T-helper 2 cell treated with Interferon-gamma antibody and Interleukin-4, amounts not matched to agents 5 μg/mL and 100 μg/mL, for 36 hours (primary cell): ENCODE data around the gene KCNK17.
A peak's percentile ranks its signal among the peaks of the same experiment; 100 is the strongest.
"Not testable (repeated sequence)": the region's sequence is repeated elsewhere in the genome, so short reads cannot be mapped to it uniquely, and the experiment has no call there.

ENCODE experiments used
- DNase-seq: peaks from one replicate; pipeline ENCODE4 v3.0.0; 2021; ENCODE audit warnings: low spot score
- H3K27ac Mint-ChIP-seq: one replicate; pipeline ENCODE4 v1.8.0; 2021; ENCODE audit warnings: mild to moderate bottlenecking, mixed read lengths
- H3K27me3 Mint-ChIP-seq: one replicate; pipeline ENCODE4 v1.8.0; 2021; ENCODE audit warnings: low read depth, mixed read lengths
- H3K36me3 Mint-ChIP-seq: one replicate; pipeline ENCODE4 v1.8.0; 2021; ENCODE audit warnings: low read depth, mixed read lengths
- H3K4me1 Mint-ChIP-seq: one replicate; pipeline ENCODE4 v1.8.0; 2021; ENCODE audit warnings: low read depth, mixed read lengths
- H3K4me3 Mint-ChIP-seq: one replicate; pipeline ENCODE4 v1.8.0; 2022; ENCODE audit warnings: mild to moderate bottlenecking, moderate library complexity, mixed read lengths
- H3K9me3 Mint-ChIP-seq: one replicate; pipeline ENCODE4 v1.8.0; 2021; ENCODE audit warnings: mixed read lengths

The KCNK17 gene

DNA sequence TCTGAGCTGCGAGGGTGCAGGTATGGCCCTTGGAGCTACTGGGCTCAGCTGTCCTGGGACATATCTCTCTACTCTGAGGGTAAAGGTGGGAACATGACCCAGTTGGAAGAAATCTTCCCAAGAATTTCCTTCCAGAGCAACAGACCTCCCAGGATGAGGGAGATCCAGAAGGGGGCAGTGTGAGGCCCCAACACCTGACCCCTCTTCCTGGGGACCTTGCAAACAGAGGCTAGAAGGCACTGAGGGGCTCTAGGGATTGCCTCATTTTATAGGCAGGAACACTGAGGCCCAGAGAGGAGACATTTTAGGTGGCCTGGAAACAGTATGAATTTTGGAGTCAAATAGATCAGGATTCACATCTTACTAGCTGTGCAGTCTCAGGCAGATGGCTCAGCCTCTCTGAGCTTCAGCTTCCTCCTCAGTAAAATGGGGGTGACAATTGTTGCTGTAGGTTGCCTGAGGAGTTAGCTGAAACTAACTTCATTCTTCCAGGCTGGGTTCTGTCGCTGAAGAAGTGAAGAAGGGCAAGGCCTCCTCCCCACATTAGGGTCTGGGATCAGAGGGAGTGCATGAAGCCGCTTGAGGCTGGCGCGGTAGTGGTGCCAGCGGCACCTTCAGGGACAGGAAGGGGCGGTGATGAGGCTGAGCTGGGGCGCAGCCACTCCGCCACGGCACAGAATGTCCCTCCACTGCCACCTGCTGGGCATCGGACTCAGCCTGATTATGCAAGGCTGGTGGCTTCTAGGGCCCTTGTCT lies 11.4 kb downstream of the KCNK17 start:
- Mint-ChIP-seq H3K9me3 (no peaks in the 10 kb centered on the region), H3K27ac (peak overlapping the region; percentile 42), H3K4me1 (peaks cover 5% of the 10 kb centered on the region), H3K4me3 (peak overlapping the region; percentile 54), H3K27me3 (peaks cover 3% of the 10 kb centered on the region), H3K36me3 (no peaks in the 10 kb centered on the region)
- peak; percentile 78 for DNase-seq

DNA sequence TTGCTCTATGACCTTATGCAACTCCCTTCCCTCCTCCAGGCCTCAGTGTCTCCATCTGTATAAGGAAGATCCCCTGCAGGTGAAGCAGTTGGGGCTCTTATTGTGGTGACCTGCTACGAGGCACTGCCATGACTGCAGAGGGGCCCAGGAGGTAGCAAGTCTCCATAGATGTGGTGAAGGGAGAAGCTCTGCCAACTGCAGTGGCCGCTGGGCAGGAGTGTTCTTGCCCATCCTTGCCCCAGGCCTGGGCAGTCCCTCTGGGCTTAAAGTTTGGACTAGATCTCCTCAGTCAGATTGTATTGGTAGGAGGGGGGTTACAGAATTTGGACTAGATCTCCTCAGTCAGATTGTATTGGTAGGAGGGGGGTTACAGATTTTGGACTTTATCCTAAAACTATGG lies 12.2 kb downstream of the KCNK17 start:
- Mint-ChIP-seq H3K4me3 (no peak overlapping the region), H3K27me3 (no peaks in the 10 kb centered on the region), H3K27ac (no peak overlapping the region), H3K4me1 (peaks cover 5% of the 10 kb centered on the region), H3K9me3 (no peaks in the 10 kb centered on the region), H3K36me3 (no peaks in the 10 kb centered on the region)
- no peak for DNase-seq

DNA sequence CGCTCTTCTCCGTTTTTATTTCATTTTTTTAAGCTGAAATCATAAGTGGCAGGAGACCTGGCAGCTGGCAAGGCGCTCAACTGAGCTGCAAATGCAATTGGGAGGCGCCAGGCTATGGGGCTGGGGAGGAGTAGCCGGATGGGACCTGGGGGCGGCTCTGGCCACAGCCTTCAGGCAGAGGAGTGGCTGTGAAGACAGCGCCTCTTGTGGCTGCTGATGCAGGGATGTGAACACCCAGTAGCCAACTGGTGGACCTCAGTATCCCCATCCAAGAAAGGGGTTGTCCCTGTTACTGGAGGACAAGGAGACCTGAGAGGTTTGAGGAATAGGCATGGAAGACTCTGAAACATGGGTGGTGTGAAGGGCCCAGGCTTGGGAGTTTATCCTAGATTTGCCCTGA lies 12.6 kb downstream of the KCNK17 start:
- no peaks in the 10 kb centered on the region for H3K9me3 Mint-ChIP-seq
- H3K36me3 Mint-ChIP-seq = no peaks in the 10 kb centered on the region
- H3K4me1 Mint-ChIP-seq = peaks cover 5% of the 10 kb centered on the region
- no peak overlapping the region for H3K27ac Mint-ChIP-seq
- H3K27me3 Mint-ChIP-seq = no peaks in the 10 kb centered on the region
- no peak for DNase-seq
- H3K4me3 Mint-ChIP-seq = no peak overlapping the region

DNA sequence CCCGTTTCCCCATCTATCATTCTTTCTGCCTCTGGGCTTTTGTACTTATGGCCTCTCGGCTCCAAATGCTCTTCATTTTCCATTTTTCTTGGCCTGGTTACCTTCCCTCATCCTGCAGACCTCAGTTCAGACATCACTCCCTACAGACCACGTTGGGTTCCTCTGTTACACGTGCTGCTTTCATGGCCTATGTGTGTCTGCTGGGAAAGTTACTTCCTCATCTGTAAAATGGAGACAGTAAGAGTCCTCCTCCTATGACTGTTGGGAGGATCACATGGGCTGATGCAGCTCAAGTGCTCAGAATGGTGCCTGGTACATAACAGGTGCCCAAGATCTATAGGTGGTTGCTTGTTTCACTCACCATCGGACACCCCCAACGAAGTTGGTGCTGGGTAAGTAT lies 13.5 kb downstream of the KCNK17 start:
- no peak overlapping the region for H3K4me3 Mint-ChIP-seq
- H3K4me1 Mint-ChIP-seq = peaks cover 5% of the 10 kb centered on the region
- H3K27me3 Mint-ChIP-seq = no peaks in the 10 kb centered on the region
- no peak for DNase-seq
- no peaks in the 10 kb centered on the region for H3K9me3 Mint-ChIP-seq
- no peak overlapping the region for H3K27ac Mint-ChIP-seq
- no peaks in the 10 kb centered on the region for H3K36me3 Mint-ChIP-seq

DNA sequence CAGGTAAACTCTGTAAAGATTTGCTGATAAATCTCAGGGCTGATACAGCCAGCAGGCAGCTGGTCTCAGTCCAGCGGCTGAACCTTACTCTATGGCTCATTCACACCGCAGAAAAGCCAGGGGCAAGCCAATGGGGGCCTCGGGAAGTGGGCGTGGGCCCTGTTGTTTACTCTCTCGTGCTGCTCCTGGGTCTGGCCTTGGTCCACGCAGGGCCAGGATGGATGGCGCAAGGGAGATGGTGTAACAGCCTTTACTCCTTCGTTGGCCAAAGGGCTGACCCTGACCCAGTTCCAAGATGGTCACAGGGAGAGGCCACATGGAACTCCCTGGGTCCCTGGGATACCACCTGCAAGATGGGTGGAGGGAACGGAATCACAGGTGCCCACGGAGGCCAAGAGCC lies 16.2 kb downstream of the KCNK17 start:
- Mint-ChIP-seq H3K4me1 (peaks cover 4% of the 10 kb centered on the region), H3K9me3 (no peaks in the 10 kb centered on the region), H3K36me3 (no peaks in the 10 kb centered on the region), H3K27ac (no peak overlapping the region), H3K27me3 (no peaks in the 10 kb centered on the region), H3K4me3 (no peak overlapping the region)
- DNase-seq = no peak

DNA sequence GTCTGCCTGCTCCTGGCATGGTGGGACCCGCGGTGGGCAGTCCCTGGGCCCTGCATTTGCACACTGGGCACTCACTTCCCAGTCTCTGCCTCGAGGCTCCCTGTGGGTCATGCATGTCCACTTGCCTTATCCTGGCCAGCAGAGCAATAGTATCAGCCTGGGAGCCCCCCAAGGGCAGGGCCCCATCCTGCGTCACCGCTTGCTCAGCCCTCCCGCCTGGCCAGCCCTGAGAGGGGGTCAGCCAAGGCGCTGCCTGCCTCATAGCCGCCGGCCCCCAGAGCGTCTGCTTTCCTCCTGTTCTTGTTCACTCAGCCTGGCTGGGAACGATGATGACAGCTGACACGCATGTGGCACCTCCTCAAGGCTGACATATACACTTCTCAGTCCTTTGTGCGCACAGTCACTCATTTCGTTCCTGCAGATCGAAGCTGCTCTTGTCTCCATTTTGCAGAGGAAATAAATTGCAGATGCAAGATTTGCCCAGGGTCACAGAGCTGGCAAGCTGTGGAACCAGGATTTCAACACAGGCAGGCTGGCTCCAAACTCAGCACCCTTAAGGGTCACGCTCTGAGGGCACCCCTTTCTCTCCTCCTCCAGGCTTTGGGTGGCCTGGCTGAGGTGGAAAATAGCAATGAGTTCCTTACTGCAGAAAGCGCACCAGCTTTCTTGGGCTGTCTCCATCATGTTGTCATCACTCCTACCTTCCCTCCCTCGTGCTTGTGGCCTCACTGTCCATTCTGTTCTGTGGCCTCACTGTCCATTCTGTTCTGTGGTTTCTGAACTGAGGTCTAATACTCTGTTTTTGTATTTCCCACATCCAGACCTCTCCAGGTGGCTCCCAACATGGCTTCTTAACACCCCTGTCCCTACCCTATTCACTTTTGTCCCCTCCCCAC lies 17.2 kb downstream of the KCNK17 start:
- no peaks in the 10 kb centered on the region for H3K27me3 Mint-ChIP-seq
- H3K27ac Mint-ChIP-seq = no peak overlapping the region
- no peak for DNase-seq
- no peaks in the 10 kb centered on the region for H3K9me3 Mint-ChIP-seq
- no peak overlapping the region for H3K4me3 Mint-ChIP-seq
- H3K36me3 Mint-ChIP-seq = no peaks in the 10 kb centered on the region
- no peaks in the 10 kb centered on the region for H3K4me1 Mint-ChIP-seq

DNA sequence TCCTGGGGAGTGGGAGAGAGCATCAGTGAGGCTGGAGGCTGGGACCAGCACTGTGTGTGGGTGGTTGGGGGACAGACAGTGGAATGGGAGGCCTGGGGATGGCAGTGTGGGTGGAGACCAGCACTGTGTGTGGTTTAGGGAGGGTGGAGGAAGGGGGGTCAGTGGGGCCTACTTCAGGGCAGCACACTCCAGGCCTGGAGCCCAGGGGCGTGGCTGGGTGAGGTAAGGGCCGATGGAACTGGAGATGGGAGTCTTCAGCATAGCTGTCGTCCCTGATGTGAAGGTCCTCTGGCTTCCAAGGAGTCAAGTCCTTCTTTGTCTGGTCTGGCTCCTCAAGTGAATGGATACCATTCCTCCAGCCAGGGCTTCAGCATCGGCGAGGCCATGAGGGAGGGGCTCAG lies 18.6 kb downstream of the KCNK17 start:
- Mint-ChIP-seq H3K27me3 (no peaks in the 10 kb centered on the region), H3K4me1 (no peaks in the 10 kb centered on the region), H3K36me3 (no peaks in the 10 kb centered on the region), H3K4me3 (no peak overlapping the region), H3K27ac (no peak overlapping the region), H3K9me3 (no peaks in the 10 kb centered on the region)
- no peak for DNase-seq

DNA sequence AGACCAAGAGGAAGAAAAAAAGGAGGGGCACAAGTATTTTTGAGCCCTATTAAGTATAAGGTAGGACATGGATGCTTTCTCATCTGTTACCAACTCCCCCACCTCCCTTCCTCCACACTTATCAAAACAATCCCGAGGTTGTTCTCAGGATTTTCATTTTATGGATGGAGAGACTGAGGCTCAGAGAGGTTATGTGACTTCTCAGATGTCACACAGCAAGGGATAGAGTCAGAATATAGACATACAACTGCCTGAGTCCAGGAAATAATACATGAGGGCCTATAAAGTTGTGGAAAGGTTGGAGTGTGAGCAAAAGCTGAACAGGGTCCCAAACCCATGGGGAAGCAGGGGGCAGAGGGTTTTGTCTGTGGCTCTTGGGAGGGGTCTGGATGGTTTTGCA lies 19.3 kb downstream of the KCNK17 start:
- Mint-ChIP-seq H3K9me3 (no peaks in the 10 kb centered on the region), H3K4me1 (no peaks in the 10 kb centered on the region), H3K4me3 (no peak overlapping the region), H3K36me3 (no peaks in the 10 kb centered on the region), H3K27me3 (no peaks in the 10 kb centered on the region), H3K27ac (no peak overlapping the region)
- no peak for DNase-seq

DNA sequence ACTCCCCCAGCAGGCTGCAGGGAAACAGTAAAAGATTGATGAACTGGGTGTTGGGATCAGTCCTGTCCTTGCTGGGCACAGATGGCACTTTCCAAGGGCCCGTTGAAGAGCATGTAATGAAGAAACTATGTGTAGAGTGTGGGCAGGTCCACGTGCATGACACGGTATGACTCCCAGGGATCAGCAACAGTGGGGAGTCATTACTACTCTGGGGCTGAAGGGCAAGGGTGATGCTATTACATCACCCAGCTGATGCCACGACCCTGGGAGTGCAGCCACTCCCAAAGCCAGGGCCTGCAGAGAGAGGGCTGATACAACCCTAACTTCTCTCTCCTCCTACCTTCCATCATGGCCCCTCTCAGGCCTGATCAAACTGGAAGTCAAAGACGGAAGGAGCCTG lies 20.1 kb downstream of the KCNK17 start:
- H3K27me3 Mint-ChIP-seq = no peaks in the 10 kb centered on the region
- peaks cover 6% of the 10 kb centered on the region for H3K4me1 Mint-ChIP-seq
- H3K36me3 Mint-ChIP-seq = no peaks in the 10 kb centered on the region
- no peak overlapping the region for H3K4me3 Mint-ChIP-seq
- H3K9me3 Mint-ChIP-seq = no peaks in the 10 kb centered on the region
- no peak overlapping the region for H3K27ac Mint-ChIP-seq
- DNase-seq = no peak

DNA sequence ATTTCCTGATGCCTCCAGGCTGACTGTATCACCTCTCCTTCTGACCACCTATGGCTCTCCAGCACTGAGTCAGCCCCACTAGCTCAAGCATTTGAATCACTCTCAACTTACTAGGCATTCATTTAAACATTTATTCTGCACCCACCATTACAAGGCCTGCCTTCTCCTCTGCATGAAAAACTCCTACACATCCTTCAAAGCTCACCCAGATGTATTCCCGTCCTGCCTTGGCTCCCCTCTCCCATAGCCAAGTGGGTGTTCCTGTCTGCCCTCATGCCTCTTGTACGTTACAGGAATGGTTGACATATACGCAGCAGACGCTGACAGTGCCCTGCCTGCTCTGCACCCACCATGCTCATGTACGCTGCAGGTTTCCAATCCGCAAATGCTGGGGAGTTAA lies 21.6 kb downstream of the KCNK17 start:
- H3K27ac Mint-ChIP-seq = no peak overlapping the region
- no peaks in the 10 kb centered on the region for H3K9me3 Mint-ChIP-seq
- DNase-seq = no peak
- peaks cover 8% of the 10 kb centered on the region for H3K4me1 Mint-ChIP-seq
- H3K36me3 Mint-ChIP-seq = no peaks in the 10 kb centered on the region
- H3K27me3 Mint-ChIP-seq = peaks cover 2% of the 10 kb centered on the region
- H3K4me3 Mint-ChIP-seq = no peak overlapping the region

DNA sequence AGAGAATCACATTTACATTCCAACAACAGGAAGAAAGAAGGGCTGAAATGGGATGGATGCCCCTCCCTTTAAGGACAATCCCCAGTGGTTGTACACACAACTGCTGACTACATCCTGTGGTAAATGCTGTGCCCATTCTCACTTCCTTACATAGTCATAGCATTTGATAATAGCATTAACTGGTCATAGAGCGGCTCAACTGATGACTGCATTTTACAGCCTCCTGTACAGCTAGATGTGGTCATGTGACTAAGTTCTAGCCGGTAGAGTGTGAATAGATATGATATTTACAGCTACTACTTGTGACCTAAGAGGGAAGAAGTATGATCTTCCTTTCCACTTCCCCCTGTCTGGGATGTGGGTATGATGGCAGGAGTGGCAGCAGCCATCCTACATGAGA lies 24.7 kb downstream of the KCNK17 start:
- DNase-seq = no peak
- H3K27me3 Mint-ChIP-seq = peaks cover 2% of the 10 kb centered on the region
- H3K36me3 Mint-ChIP-seq = no peaks in the 10 kb centered on the region
- no peaks in the 10 kb centered on the region for H3K9me3 Mint-ChIP-seq
- no peak overlapping the region for H3K4me3 Mint-ChIP-seq
- no peak overlapping the region for H3K27ac Mint-ChIP-seq
- peaks cover 8% of the 10 kb centered on the region for H3K4me1 Mint-ChIP-seq

DNA sequence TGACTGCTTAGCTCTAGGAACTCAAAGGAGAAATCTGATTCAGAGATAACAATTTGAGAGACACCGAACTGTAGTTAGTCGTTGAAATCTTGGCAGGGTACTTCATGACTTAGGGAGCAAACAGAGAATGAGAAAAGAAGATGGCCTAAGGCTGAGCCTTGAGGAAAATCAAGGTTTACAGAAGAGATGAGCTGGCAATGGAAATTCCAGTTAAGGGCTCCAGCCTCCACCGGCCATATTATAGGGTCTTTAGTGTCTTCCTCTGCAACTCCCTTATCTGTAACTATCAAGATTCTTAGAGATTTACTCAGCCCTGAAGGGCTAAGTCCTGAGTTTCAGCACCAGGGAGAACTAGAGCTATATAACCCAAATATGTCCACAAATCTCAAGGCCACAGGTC lies 26.6 kb downstream of the KCNK17 start:
- Mint-ChIP-seq H3K27me3 (peaks cover 2% of the 10 kb centered on the region), H3K36me3 (no peaks in the 10 kb centered on the region), H3K4me3 (no peak overlapping the region), H3K9me3 (no peaks in the 10 kb centered on the region), H3K27ac (no peak overlapping the region), H3K4me1 (peaks cover 8% of the 10 kb centered on the region)
- no peak for DNase-seq

DNA sequence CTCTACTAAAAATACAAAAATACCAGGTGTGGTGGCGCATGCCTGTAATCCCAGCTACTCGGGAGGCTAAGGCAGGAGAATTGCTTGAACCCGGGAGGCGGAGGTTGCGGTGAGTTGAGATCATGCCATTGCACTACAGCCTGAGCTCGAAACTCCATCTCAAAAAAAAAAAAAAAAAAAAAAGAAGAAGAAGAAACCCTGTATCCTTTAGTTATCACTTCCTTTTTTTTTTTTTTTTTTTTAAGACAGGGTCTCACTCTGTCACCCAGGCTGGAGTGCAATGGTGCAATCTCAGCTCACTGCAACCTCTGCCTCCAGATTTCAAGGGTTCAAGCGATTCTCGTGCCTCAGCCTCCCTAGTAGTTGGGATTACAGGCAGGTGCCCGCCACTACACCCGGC lies 27.6 kb downstream of the KCNK17 start:
- not testable (repeated sequence) for H3K4me1 Mint-ChIP-seq, H3K36me3 Mint-ChIP-seq, DNase-seq, H3K4me3 Mint-ChIP-seq, H3K27ac Mint-ChIP-seq, H3K27me3 Mint-ChIP-seq, H3K9me3 Mint-ChIP-seq

DNA sequence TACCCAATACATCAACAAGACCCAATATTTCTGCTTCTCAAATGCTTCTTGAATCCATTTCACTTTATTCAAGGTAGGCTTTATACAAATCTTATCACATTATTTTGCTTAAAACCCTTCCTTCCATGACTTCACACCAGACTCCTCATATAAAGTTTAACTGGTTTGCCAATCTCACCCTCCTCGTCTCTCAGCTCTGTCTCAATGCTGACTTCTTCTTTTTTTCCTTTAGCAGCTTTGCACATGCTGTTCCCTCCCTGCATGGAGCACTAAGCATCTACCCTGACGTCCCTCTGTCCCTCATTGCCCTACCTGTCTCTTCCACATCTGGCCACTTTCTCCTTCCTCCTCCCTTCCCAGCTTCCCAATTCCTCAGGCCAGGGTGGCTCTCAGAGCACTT lies 31.4 kb downstream of the KCNK17 start:
- no peaks in the 10 kb centered on the region for H3K9me3 Mint-ChIP-seq
- no peak overlapping the region for H3K27ac Mint-ChIP-seq
- peaks cover 5% of the 10 kb centered on the region for H3K27me3 Mint-ChIP-seq
- no peaks in the 10 kb centered on the region for H3K36me3 Mint-ChIP-seq
- no peak overlapping the region for H3K4me3 Mint-ChIP-seq
- no peaks in the 10 kb centered on the region for H3K4me1 Mint-ChIP-seq
- DNase-seq = no peak
